HepG2 (cell line): ENCODE data around the gene ZNF670. TPM values are rescaled to one million over a fixed set of nuclear protein-coding genes. Genes with fewer than 3 reads are reported as not detected.

ENCODE experiments used
- ATAC-seq: fragments of 200-7000 bp; cut with Tn5 transposase; 3 replicates; pipeline ENCODE4 v1.9.1; 2020; ENCODE audit warnings: mild to moderate bottlenecking, moderate library complexity
- BruUV-seq: library from RNA; stranded (reverse); fragments of 400-500 nt; replicated peaks from 2 replicates; lab custom pipeline; 2021; lab: Mats Ljungman, UMichigan
- CTCF ChIA-PET: fragments of 300-600 bp; formaldehyde crosslinking; extraction: SDS; loops from one replicate; lab custom pipeline; 2021; ENCODE audit warnings: low total read pairs, inconsistent platforms, low intra/inter-chr PET ratio; lab: Yijun Ruan, JAX
- POLR2A ChIA-PET: fragments of 350-600 bp; sonication (Branson Sonifier 250); formaldehyde crosslinking; loops from one replicate; lab custom pipeline; 2020; ENCODE audit warnings: antibody characterized with exemption, inconsistent platforms; lab: Yijun Ruan, JAX
- DNase-seq: peaks from one replicate; pipeline ENCODE4 v3.0.0-alpha.2; 2015; ENCODE audit warnings: low spot score
- FAIRE-seq: peaks from 3 replicates; lab custom pipeline; 2011; peaks lifted over from hg19 to GRCh38; lab: Jason Lieb, UNC
- H2AFZ ChIP-seq: one replicate; pipeline ENCODE4 v1.6.1; 2011; ENCODE audit warnings: low read length, inconsistent platforms
- H3K27ac ChIP-seq: fragments of 300-600 bp; 3 replicates; pipeline ENCODE4 v1.8.0; 2011; ENCODE audit warnings: mixed run types, mild to moderate bottlenecking, mixed read lengths, low read length, inconsistent platforms; ENCODE audit not compliant: insufficient read depth; ENCODE audit errors: extremely low read length
- H3K27me3 ChIP-seq, 2 experiments: fragments of 200-600 bp in 1 of 2; 2 replicates in 1 of 2; 3 replicates in 1 of 2; pipeline versions ENCODE4 v1.6.0 to v1.8.0; 2011; ENCODE audit warnings: low read length in 2 of 2, mild to moderate bottlenecking in 2 of 2, moderate library complexity in 2 of 2, inconsistent platforms in 1 of 2; ENCODE audit not compliant: insufficient read depth in 2 of 2, control insufficient read depth in 1 of 2
- H3K36me3 ChIP-seq, 2 experiments: fragments of 200-600 bp in 1 of 2; replicated peaks in 1 of 2; 2 replicates in 1 of 2; 3 replicates in 1 of 2; pipeline versions ENCODE4 v1.5.1 to v1.8.0; 2011; ENCODE audit warnings: low read length in 2 of 2, inconsistent platforms in 1 of 2; ENCODE audit not compliant: insufficient read depth in 2 of 2, control insufficient read depth in 1 of 2
- H3K4me1 ChIP-seq: 2 replicates; pipeline ENCODE4 v1.5.1; 2012; ENCODE audit warnings: low read length, inconsistent platforms; ENCODE audit not compliant: insufficient read depth
- H3K4me2 ChIP-seq: 2 replicates; pipeline ENCODE4 v1.6.0; 2011; ENCODE audit warnings: low read depth, low read length, inconsistent platforms
- H3K4me3 ChIP-seq, 3 experiments: fragments of 200-600 bp in 1 of 3; sonication (generic), shearing (Covaris generic) in 1 of 3; replicated peaks in 1 of 3; 2 replicates each; pipeline ENCODE4 v1.5.1; 2011 to 2016; ENCODE audit warnings: low read length in 3 of 3, inconsistent platforms in 2 of 3, low read depth in 2 of 3, mild to moderate bottlenecking in 2 of 3, control low read depth in 1 of 3, mixed read lengths in 1 of 3; ENCODE audit not compliant: insufficient read depth in 1 of 3
- H3K79me2 ChIP-seq: one replicate; pipeline ENCODE4 v1.6.1; 2011; ENCODE audit warnings: low read length, inconsistent platforms; ENCODE audit not compliant: insufficient read depth
- H3K9ac ChIP-seq: 2 replicates; pipeline ENCODE4 v1.6.0; 2011; ENCODE audit warnings: mild to moderate bottlenecking, low read depth, low read length, inconsistent platforms; ENCODE audit not compliant: insufficient read depth
- H3K9me3 ChIP-seq: 2 replicates; pipeline ENCODE4 v1.5.1; 2012; ENCODE audit warnings: mild to moderate bottlenecking, low read length
- H4K20me1 ChIP-seq: 2 replicates; pipeline ENCODE4 v1.6.0; 2011; ENCODE audit warnings: inconsistent platforms, mild to moderate bottlenecking, low read length, moderate library complexity; ENCODE audit not compliant: insufficient read depth
- ATF2 ChIP-seq: sonication (generic); formaldehyde crosslinking; IDR thresholded peaks from 2 replicates; pipeline ENCODE4 v1.4.0; 2020; ENCODE audit warnings: missing genetic modification reagents
- CBFB ChIP-seq: sonication (generic); formaldehyde crosslinking; IDR thresholded peaks from 2 replicates; pipeline ENCODE4 v1.4.0; 2020; ENCODE audit warnings: missing genetic modification reagents
- CEBPB ChIP-seq: IDR thresholded peaks from 2 replicates; pipeline ENCODE4 v1.6.1; 2011; ENCODE audit warnings: low read depth, low read length, improper control_type of control experiment, borderline replicate concordance
- GRHL1 ChIP-seq: sonication (generic); formaldehyde crosslinking; conservative IDR thresholded peaks from 2 replicates; pipeline ENCODE4 v1.8.0; 2022; ENCODE audit warnings: missing genetic modification reagents
- HDAC6 ChIP-seq: fragments of 200-600 bp; sonication (generic); IDR thresholded peaks from 2 replicates; pipeline ENCODE4 v1.7.0; 2017; ENCODE audit warnings: mild to moderate bottlenecking, antibody characterized with exemption, low read length, low read depth
- HMG20A ChIP-seq: IDR thresholded peaks from 2 replicates; pipeline ENCODE4 v1.6.1; 2016; ENCODE audit warnings: borderline replicate concordance
- MAFG ChIP-seq: sonication (generic); formaldehyde crosslinking; IDR thresholded peaks from 2 replicates; pipeline ENCODE4 v1.5.1; 2020; ENCODE audit warnings: mild to moderate bottlenecking, missing genetic modification reagents
- MNT ChIP-seq: fragments of 450-650 bp; IDR thresholded peaks from 2 replicates; pipeline ENCODE4 v1.6.1; 2016
- MXD4 ChIP-seq: IDR thresholded peaks from 2 replicates; pipeline ENCODE4 v1.6.1; 2016; ENCODE audit warnings: mild to moderate bottlenecking, missing biosample characterization, missing genetic modification reagents
- MXI1 ChIP-seq: IDR thresholded peaks from 3 replicates; pipeline ENCODE4 v1.6.1; 2012; ENCODE audit warnings: low read depth, low read length, inconsistent platforms, borderline replicate concordance
- POGK ChIP-seq: sonication (generic); formaldehyde crosslinking; conservative IDR thresholded peaks from 2 replicates; pipeline ENCODE4 v1.8.0; 2022; ENCODE audit warnings: mild to moderate bottlenecking, moderate library complexity, missing genetic modification reagents
- STAT5B ChIP-seq: sonication (generic); formaldehyde crosslinking; IDR thresholded peaks from 2 replicates; pipeline ENCODE4 v1.4.0; 2020; ENCODE audit warnings: missing genetic modification reagents
- TBX2 ChIP-seq: sonication (generic); formaldehyde crosslinking; IDR thresholded peaks from 2 replicates; pipeline ENCODE4 v1.5.0; 2020; ENCODE audit warnings: missing genetic modification reagents, mild to moderate bottlenecking, borderline replicate concordance
- ZFP36 ChIP-seq: fragments of 150-350 bp; IDR thresholded peaks from 2 replicates; pipeline ENCODE4 v1.6.1; 2018; ENCODE audit warnings: borderline replicate concordance, low read length, low read depth; ENCODE audit not compliant: partially characterized antibody
- ZMYM3 ChIP-seq: sonication (generic); formaldehyde crosslinking; IDR thresholded peaks from 2 replicates; pipeline ENCODE4 v1.5.1; 2020; ENCODE audit warnings: mild to moderate bottlenecking, missing genetic modification reagents
- ZNF180 ChIP-seq: sonication (generic); formaldehyde crosslinking; IDR thresholded peaks from 2 replicates; pipeline ENCODE4 v1.4.0; 2020; ENCODE audit warnings: low read depth, missing genetic modification reagents, borderline replicate concordance
- ZNF788 ChIP-seq: sonication (generic); formaldehyde crosslinking; IDR thresholded peaks from 2 replicates; pipeline ENCODE4 v1.5.0; 2020; ENCODE audit warnings: mild to moderate bottlenecking, missing genetic modification reagents, borderline replicate concordance
- WGBS: methylation state at CpG from one replicate; pipeline ENCODE4 v1.1.6; 2017; ENCODE audit warnings: low lambda C conversion rate; 5-methylcytosine and 5-hydroxymethylcytosine counted together
- in situ Hi-C: cut with HindIII; loops from 2 replicates; pipeline ENCODE4 v1.10.0; 2017; ENCODE audit warnings: low pct_unique_long_range_greater_than_20kb; ENCODE audit not compliant: extremely low pct_ligation_motif_present
- intact Hi-C: fragments of 100-400 bp; cut with micrococcal nuclease; formaldehyde crosslinking; loops from one replicate; pipeline ENCODE4 v1.10.0; 2022; ENCODE audit not compliant: unreplicated experiment
- polyA plus RNA-seq, 8 experiments: library from polyadenylated mRNA; depleted of rRNA in 3 of 8; stranded (reverse) in 7 of 8; unstranded in 1 of 8; fragments of >200 nt; fragmentation: Illumina TruSeq in 4 of 8; extraction: Trizol in 4 of 8; gene quantifications; 2 replicates each; pipeline versions ENCODE4 v1.2.1 to v1.2.3, GENCODE V29; 2011 to 2016; ENCODE audit warnings: low read depth in 4 of 8, missing spikeins in 1 of 8, mixed read lengths in 1 of 8; ENCODE audit not compliant: insufficient read depth in 1 of 8
- total RNA-seq, 5 experiments: library from RNA; depleted of rRNA; stranded (reverse); fragments of >200 nt; fragmentation: Illumina TruSeq; extraction: Trizol; gene quantifications; 2 replicates each; pipeline ENCODE4 v1.2.3, GENCODE V29; 2016; ENCODE audit warnings: low read depth in 1 of 5

ZNF670 gene
- total and polyA plus RNA-seq, 2 of the 13 experiments (the other 11 are each of a cell fraction or from before 2014, with no cell fraction given) = 4.2 to 10.9 TPM

GRCh38 chr1:247079141-247079874, 697 bp upstream of the ZNF670 start:
- H3K4me2 ChIP-seq = peak overlapping the region; percentile 65
- POLR2A ChIA-PET = interaction anchor here (1.0 to 1.8 kb wide), 4 partner anchors 10 to 36 kb away, joined by 3 to 6 read pairs (median 4); no protein-coding TSS in a partner anchor
- H4K20me1 ChIP-seq = peaks cover 5% of the 10 kb centered on the region; the same call in 1 of the 2 replicates
- WGBS = 46% methylated on average over 23 of the region's 23 CpGs
- intact Hi-C loops = loop anchor here (2.0 kb wide), 1 partner anchor 149 kb away; the partner anchor contains the start of gene AHCTF1
- DNase-seq = peak; percentile 88
- H3K4me3 ChIP-seq = peak overlapping the region; percentile 20 to 78 (median 36); a peak in 4 of 6 replicates
- no peak overlapping the region for H2AFZ ChIP-seq
- H3K79me2 ChIP-seq = peaks cover 39% of the 10 kb centered on the region
- CTCF ChIA-PET = no interaction called here
- no peaks in the 10 kb centered on the region for H3K9me3 ChIP-seq
- BruUV-seq = no TSS peak
- ATAC-seq = peak; percentile 57
- no peaks in the 10 kb centered on the region for H3K36me3 ChIP-seq
- H3K4me1 ChIP-seq = peaks cover 33% of the 10 kb centered on the region
- peak overlapping the region; percentile 90 for H3K27ac ChIP-seq
- FAIRE-seq = peak; percentile 82
- H3K9ac ChIP-seq = peak overlapping the region; percentile 87
- H3K27me3 ChIP-seq = no peaks in the 10 kb centered on the region; a peak in 1 of 5 replicates
- in situ Hi-C loops = no loop called here
- TF ChIP-seq MXI1 (no peak), ATF2 (CRISPR knock-in tag) (peak; percentile 40; the same call in 1 of the 2 replicates), POGK (CRISPR knock-in tag) (no peak), STAT5B (no peak), ZNF180 (CRISPR knock-in tag) (no peak), ZMYM3 (CRISPR knock-in tag) (no peak), MXD4 (CRISPR knock-in tag) (no peak), HDAC6 (no peak), CEBPB (peak; percentile 59), ZNF788 (CRISPR knock-in tag) (peak; percentile 57; the same call in 1 of the 2 replicates), HMG20A (peak; percentile 35; the same call in 1 of the 2 replicates), MAFG (CRISPR knock-in tag) (no peak), MNT (peak; percentile 42; the same call in 1 of the 2 replicates), CBFB (CRISPR knock-in tag) (peak; percentile 82), ZFP36 (no peak), GRHL1 (CRISPR knock-in tag) (no peak), TBX2 (peak; percentile 68; the same call in 1 of the 2 replicates)
